Transverse colon (tissue), 4 donors: Measurements from ENCODE around the gene UCK1. TPM values are rescaled to one million over a fixed set of nuclear protein-coding genes. Genes with fewer than 3 reads are reported as not detected.

Experiments used
- DNase-seq: peaks from one replicate; pipeline ENCODE4 v3.0.0-alpha.2; 2019
- H3K27ac ChIP-seq, 4 donors: fragments of 200-600 bp; sonication (generic); 2 replicates each; pipeline ENCODE4 v1.5.1; 2016 to 2018; ENCODE audit warnings: inconsistent platforms in 4 of 4
- H3K27me3 ChIP-seq: fragments of 200-600 bp; sonication (generic); 2 replicates; pipeline ENCODE4 v1.5.1; 2017; ENCODE audit warnings: inconsistent platforms
- H3K36me3 ChIP-seq, 4 donors: fragments of 200-600 bp; sonication (generic); 2 replicates each; pipeline ENCODE4 v1.5.1; 2017 to 2019; ENCODE audit warnings: inconsistent platforms in 4 of 4
- H3K4me1 ChIP-seq, 4 donors: fragments of 200-600 bp; sonication (generic); 2 replicates each; pipeline ENCODE4 v1.5.1; 2017 to 2020; ENCODE audit warnings: inconsistent platforms in 4 of 4
- H3K4me3 ChIP-seq, 4 donors: fragments of 200-600 bp; sonication (generic); 1 replicate in 1 of 4; 2 replicates in 3 of 4; pipeline versions ENCODE4 v1.5.1 to v1.6.1; 2017 to 2019; ENCODE audit warnings: inconsistent platforms in 4 of 4
- H3K9me3 ChIP-seq, 2 donors: fragments of 200-600 bp; sonication (generic); 2 replicates each; pipeline ENCODE4 v1.5.1; 2017 to 2019; ENCODE audit warnings: inconsistent platforms in 2 of 2
- CTCF ChIP-seq, 5 experiments: fragments of 200-600 bp in 3 of 5; fragments of 450-650 bp in 2 of 5; sonication (generic) in 3 of 5; IDR thresholded peaks; 1 replicate in 2 of 5; 2 replicates in 3 of 5; pipeline ENCODE4 v1.5.1; 2016 to 2017; ENCODE audit warnings: antibody characterized with exemption in 5 of 5, inconsistent platforms in 3 of 5, mild to moderate bottlenecking in 2 of 5, moderate library complexity in 1 of 5
- EP300 ChIP-seq: sonication (generic); formaldehyde crosslinking; IDR thresholded peaks from one replicate; pipeline ENCODE4 v1.6.1; 2017; ENCODE audit warnings: antibody characterized with exemption, low read depth
- POLR2A ChIP-seq: fragments of 450-650 bp; IDR thresholded peaks from one replicate; pipeline ENCODE4 v1.6.1; 2016; ENCODE audit warnings: antibody characterized with exemption, mild to moderate bottlenecking, moderate library complexity
- POLR2AphosphoS5 ChIP-seq, 3 donors: sonication (generic); formaldehyde crosslinking; IDR thresholded peaks; one replicate each; pipeline ENCODE4 v1.6.1; 2016; ENCODE audit warnings: antibody characterized with exemption in 3 of 3
- WGBS, 2 donors: methylation state at CpG; one replicate each; pipeline ENCODE4 v1.1.5; 2018; ENCODE audit warnings: low coverage in 1 of 2; 5-methylcytosine and 5-hydroxymethylcytosine counted together
- in situ Hi-C, 4 donors: fragments of 200-750 bp; cut with MboI; loops; one replicate each; pipeline versions ENCODE4 v1.15.0 to v1.15.1; 2017; ENCODE audit warnings: low sequenced_read_pairs in 3 of 4, low pct_ligation_motif_present in 1 of 4, low pct_unique_long_range_greater_than_20kb in 1 of 4
- intact Hi-C: fragments of 100-400 bp; cut with DNase I; formaldehyde crosslinking; loops from one replicate; pipeline ENCODE4 v1.15.1; 2023; ENCODE audit warnings: low total_unique reads
- total RNA-seq, 4 donors: library from RNA; depleted of rRNA; stranded (reverse); fragments of >200 nt; gene quantifications; one replicate each; pipeline ENCODE4 v1.1.0, GENCODE V29; 2016

Gene UCK1
- total RNA-seq, 4 donors from 2014 or later = 10.5 to 63.6 (median 35.3) TPM

GRCh38 chr9:131578021-131578420, 47.0 kb upstream of the UCK1 start:
- intact Hi-C loops (no loop called here), in situ Hi-C loops (no loop called here)
- Histone ChIP-seq H3K27ac (no peak overlapping the region), H3K27me3 (no peaks in the 10 kb centered on the region), H3K4me1 (no peaks in the 10 kb centered on the region), H3K9me3 (no peaks in the 10 kb centered on the region), H3K4me3 (no peak overlapping the region), H3K36me3 (peaks cover 0 to 38% (median 12%) of the 10 kb centered on the region in 4 donors)
- no peak for DNase-seq
- TF ChIP-seq POLR2AphosphoS5 (IDR thresholded peaks at IDR 0.05) (no peak), EP300 (no peak), CTCF (IDR thresholded peaks at IDR 0.05) (no peak), POLR2A (no peak)
- 40 to 91% methylated on average over 1 to 13 of the region's 13 CpGs for whole genome bisulfite sequencing, 2 donors

- no peak for TF ChIP-seq CTCF (IDR thresholded peaks at IDR 0.05)
- no peak for TF ChIP-seq POLR2A
- no peak for TF ChIP-seq POLR2AphosphoS5 (IDR thresholded peaks at IDR 0.05)
- Histone ChIP-seq H3K27me3 (no peaks in the 10 kb centered on the region), H3K4me1 (no peaks in the 10 kb centered on the region), H3K4me3 (no peak overlapping the region), H3K9me3 (no peaks in the 10 kb centered on the region), H3K27ac (no peak overlapping the region), H3K36me3 (peaks cover 0 to 38% (median 15%) of the 10 kb centered on the region in 4 donors)
- in situ Hi-C loops = no loop called here
- intact Hi-C loops = no loop called here
- WGBS, 2 donors = 33 to 85% methylated on average over 1 to 25 of the region's 25 CpGs
- no peak for DNase-seq
These were observed 46.2 kb upstream of the UCK1 start for GRCh38 chr9:131577005-131578000.

GRCh38 chr9:131575946-131576853, 45.1 kb upstream of the UCK1 start:
- 97% methylated on average over 23 of the region's 23 CpGs; no CpG with 5 or more reads in 1 of the 2 donors for WGBS, 2 donors
- Histone ChIP-seq H3K27me3 (no peaks in the 10 kb centered on the region), H3K4me1 (no peaks in the 10 kb centered on the region), H3K27ac (no peak overlapping the region), H3K9me3 (no peaks in the 10 kb centered on the region), H3K36me3 (peaks cover 0 to 29% (median 14%) of the 10 kb centered on the region in 4 donors), H3K4me3 (no peak overlapping the region)
- intact Hi-C loops (no loop called here), in situ Hi-C loops (no loop called here)
- no peak for DNase-seq
- TF ChIP-seq EP300 (no peak), CTCF (IDR thresholded peaks at IDR 0.05) (no peak)
